OCI-M2 (cell line): Measurements from ENCODE around the gene ZW10.
"Not testable (repeated sequence)": the region's sequence is repeated elsewhere in the genome, so short reads cannot be mapped to it uniquely, and the experiment has no call there.

Experiments used
- DNase-seq: peaks from one replicate; lab custom pipeline; 2025; ENCODE audit not compliant: unreplicated experiment; lab: John Stamatoyannopoulos, UW

The ZW10 gene, protein sequence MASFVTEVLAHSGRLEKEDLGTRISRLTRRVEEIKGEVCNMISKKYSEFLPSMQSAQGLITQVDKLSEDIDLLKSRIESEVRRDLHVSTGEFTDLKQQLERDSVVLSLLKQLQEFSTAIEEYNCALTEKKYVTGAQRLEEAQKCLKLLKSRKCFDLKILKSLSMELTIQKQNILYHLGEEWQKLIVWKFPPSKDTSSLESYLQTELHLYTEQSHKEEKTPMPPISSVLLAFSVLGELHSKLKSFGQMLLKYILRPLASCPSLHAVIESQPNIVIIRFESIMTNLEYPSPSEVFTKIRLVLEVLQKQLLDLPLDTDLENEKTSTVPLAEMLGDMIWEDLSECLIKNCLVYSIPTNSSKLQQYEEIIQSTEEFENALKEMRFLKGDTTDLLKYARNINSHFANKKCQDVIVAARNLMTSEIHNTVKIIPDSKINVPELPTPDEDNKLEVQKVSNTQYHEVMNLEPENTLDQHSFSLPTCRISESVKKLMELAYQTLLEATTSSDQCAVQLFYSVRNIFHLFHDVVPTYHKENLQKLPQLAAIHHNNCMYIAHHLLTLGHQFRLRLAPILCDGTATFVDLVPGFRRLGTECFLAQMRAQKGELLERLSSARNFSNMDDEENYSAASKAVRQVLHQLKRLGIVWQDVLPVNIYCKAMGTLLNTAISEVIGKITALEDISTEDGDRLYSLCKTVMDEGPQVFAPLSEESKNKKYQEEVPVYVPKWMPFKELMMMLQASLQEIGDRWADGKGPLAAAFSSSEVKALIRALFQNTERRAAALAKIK

DNA sequence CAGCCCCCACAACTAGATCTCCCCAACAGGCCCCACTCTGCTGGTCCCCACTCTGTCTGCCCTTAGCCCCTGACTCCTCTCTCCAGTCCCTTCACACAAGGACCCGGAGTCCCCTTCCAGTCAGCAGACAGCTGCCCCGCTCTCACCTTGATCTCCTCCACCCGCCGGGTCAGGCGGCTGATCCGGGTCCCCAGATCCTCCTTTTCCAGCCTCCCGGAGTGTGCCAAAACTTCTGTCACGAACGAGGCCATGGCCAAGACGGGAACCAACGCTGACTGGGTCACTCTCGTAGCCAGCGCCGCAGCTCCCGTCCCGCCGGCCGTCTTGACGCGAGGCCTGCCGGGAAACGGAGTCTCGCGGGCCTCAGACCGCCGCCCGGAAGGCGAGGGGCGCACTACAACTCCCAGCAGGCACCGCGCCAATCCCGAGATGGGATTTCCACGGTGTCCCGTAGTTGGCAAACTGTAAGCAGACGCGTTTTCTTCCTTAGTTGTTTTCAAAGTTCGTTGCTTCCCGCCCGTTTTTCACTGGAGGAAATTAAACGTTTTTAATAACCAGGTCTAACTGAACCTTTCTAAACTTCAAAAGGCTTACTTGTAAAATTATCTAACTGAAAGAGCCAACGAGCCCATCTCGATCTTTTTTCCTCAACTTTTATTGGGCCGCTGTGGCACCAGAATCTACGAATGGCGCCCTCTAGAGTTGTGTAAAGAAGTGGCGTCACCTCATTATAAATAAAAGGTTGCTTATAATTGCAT lies at the start of gene ZW10:
ZW10 (minus strand) TSS at position 277 of the 758 bp plus-strand sequence; CDS start at position 251, 26 bp downstream.
- peak; percentile 73 for DNase-seq

DNA sequence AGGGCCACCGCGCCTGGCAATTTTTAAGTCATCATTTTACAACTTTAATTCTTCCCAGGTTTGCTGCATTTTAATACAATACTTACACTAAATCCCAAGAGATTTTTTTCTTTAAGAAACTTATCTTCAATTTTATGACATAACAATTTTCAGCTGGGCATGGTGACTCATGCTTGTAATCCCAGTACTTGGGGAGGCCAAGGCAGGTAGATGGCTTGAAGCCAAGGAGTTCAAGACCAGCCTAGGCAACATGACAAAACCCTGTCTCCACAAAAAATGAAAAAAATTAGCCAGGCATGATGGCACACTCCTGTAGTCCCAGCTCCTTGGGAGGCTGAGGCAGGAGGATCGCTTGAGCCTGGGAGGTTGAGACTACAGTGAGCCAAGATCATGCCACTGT lies 44.9 kb upstream of the ZW10 start:
- no peak for DNase-seq

DNA sequence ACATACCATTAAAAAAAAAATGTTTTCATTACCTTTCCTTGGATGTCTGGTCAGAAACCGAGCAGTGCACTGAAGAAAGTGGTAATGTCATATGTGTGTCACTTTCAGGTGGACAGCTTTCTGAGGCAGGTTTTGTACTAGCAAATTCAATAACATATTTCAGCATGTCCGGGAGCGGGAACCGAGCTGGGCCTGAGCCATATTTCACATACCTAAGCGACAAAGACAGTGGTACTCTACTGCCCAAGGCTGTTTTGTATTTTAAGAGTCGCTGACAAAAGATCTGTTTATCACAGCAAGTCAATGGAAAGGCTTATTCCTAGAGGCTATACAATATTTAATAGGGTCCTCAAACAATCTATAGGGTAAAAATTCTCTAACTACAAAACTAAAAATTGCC lies 44.1 kb upstream of the ZW10 start:
- no peak for DNase-seq

DNA sequence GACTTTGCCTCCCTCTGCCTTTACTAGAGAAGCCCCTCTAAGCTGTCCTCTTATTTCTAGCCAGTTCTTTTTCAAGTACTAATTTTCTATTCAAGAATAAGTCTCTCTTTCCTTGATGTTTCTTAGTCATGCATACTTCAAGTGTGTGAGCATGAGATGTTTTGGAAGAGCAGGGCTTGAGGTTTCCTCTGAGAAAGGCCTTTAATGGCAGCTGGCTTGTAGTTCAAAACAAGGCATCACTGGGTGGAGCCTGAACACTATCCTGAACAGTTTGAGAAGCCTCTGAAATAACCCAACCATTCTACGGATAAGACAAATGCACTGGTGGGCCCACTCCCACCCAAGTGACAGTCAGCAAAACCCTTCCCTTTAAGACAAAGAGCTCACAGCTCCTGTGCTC lies 43.7 kb upstream of the ZW10 start:
- no peak for DNase-seq

DNA sequence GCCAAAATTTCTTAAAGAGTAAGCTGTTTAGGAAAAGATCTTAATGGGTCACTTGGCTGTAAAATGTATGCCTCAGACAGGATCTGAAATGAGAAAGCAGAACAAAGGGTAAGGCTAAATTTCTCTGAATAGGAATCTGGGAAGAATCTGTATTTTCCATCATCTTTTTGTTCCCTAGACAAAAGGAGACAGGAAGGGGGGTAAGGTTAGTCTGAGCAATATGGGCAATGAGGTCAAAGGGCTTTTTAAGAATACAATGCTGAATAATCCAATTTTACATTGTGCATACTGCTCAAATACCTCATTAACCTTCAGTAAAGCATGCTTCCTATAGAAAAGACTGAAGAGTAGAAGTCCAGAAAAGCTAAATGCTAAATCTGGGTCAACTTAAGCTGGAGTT lies 40.7 kb upstream of the ZW10 start:
- DNase-seq, result no peak

DNA sequence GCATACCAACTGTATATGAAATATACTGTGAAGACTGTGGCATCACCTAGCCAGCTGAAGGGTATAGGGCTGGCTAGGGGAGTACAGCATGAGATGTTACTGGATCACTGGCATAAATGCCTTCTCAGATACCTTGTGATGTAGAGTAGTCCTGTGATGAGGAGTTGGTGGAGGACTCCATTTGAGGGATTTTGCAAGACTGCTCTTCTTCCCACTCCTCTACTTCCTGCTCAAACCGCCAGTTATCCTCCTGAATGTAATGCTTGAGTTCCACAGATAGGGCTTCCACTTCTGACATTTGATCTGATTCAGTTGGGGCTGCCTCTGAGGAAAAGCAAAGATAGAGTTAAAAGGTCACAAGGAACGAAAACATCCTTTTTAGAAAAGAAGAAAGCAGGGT lies 35.4 kb upstream of the ZW10 start:
- DNase-seq, result no peak

DNA sequence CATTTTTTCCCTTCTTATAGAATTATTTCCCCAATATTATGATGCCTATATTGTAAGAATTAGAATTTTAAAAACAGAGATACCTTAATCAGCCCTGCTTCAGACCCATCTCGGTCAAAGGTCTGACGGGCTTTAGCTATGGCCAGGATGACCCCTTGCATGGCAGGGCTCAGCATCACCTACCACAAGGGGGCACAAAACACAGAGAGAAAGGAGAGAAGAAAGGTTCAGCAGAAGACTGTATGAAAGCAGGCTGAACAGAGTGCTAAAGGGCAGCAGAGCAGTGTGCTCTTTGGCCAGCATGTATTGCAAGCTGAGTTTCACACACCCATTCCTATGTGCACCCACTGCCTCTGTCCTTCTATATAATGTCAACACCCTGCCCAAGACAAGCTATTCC lies 32.9 kb upstream of the ZW10 start:
- no peak for DNase-seq

DNA sequence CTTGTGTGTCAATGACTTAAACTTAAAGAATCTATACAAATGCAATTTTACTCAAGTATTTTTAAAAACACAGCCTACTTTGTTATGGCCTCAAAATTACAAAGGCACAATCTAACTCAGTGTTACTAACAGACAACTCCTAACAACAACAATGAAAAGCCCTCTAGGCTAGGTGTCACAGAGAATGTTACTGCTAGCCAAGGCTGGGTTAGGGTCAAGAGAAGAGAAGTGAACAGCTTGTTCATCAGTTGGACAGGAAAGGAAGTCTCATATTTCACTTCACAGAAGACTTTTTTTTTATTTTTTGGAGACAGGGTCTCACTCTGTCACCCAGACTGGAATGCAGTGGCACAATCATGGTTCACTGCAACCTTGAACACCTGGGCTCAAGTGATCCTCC lies 32.1 kb upstream of the ZW10 start:
- DNase-seq, result no peak

DNA sequence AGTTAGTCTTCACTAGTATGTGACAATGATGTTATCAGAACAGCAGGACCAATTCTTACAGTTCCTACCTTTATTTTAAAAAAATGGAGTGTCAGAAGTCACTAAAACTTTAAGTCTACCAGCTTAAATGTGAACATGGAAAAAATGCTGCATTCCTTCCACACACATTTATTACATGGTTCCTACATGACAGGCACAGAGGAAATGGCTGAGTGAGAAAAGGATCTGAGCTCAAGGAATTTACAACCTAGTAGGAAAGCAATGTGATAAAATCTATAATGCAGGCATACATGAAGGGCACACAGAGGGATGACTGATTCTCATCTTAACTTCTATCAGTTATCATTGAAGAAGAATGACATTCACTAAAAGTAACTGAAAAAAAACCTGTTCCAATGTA lies 29.1 kb upstream of the ZW10 start:
- DNase-seq, result no peak

DNA sequence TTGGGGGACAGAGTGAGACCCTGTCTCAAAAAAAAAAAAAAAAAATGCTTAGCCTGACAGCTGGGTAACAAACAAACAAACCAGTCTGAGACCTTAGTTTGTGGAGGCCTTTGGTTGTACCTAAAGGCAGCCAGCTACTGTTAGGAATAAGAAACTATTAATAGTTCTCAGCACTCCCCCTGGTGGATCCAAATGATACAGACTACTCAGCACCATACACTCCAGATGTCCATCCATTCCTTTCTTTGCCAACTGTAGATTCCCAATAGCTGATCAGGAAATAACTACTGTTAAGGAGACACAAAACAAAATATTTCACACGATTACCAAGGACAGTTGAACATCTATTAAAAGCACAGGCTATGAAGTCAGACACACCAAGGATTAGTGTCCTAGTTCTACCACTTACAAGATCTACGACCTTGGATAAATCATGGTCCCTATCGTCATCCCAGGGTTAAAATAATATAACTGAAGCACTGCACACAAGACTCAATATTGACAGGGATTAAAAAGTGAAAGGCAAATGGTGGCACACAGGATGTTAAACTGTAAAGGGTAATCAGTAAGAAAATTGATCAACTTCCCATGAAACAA lies 23.3 kb upstream of the ZW10 start:
- DNase-seq, result peak; percentile 9

DNA sequence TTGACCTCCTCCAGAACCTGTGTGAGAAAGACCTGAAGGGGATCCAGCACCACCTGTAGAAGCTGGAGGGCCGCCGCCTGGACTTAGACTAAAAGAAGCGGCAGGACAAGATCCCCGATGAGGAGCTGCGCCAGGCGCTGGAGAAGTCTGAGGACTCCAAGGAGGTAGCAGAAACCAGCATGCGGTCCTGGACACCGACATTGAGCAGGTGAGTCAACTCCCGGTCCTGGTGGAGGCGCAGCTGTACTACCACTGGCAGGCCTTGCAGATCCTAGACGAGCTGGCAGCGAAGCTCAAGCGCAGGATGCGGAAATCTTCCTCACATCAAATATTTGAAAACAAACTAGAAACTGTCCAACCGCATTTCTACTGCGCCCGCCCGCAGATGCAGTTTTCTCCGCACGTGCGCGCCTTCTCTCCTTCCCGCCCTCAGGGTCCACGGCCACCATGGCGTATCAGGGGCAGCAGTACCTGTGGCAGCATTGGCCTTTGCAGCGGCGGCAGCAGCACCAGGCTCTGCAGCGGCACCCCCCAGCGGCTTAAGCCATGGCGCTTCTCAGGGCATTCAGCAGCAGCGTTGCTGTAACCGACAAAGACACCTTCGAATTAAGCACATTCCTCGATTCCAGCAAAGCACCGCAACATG lies 16.3 kb upstream of the ZW10 start:
- DNase-seq, result no peak

DNA sequence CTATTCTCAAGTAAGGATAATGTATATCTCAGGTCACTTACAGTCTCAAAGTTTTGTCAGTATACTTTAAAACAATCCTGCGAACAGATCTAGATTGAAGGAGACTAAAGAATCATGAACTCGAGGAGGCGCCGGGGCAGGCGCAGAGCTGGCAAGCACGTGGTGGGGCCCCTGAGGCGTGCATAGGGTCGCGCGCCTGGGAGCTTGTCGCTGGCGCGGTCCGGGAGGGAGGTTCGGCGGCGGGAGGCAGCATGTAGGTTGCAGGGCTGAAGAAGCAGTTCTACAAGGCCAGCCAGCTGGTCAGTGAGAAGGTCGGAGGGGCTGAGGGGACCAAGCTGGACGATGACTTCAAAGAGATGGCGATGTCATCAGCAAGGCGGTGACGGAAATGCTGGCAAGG lies 15.5 kb upstream of the ZW10 start:
- not testable (repeated sequence) for DNase-seq

DNA sequence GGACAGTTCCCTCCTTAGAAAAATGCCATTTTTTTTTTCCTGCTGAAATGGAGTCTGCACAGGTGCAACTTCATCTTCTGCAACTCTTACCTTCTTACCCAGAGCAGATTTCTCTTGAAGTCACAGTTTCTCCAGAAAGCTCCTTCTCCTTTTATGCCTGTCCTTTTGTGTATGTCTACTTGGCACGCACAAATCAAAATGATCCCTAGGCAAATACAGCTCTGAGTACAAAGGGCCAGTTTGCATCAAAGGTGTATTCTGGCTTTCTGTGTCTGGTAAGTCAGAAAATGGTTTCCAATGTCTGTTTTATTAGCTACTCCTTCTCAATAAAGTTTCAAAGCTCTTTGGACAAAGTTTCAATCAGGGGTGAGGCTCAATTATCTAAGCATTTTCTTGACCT lies 8.6 kb upstream of the ZW10 start:
- no peak for DNase-seq

DNA sequence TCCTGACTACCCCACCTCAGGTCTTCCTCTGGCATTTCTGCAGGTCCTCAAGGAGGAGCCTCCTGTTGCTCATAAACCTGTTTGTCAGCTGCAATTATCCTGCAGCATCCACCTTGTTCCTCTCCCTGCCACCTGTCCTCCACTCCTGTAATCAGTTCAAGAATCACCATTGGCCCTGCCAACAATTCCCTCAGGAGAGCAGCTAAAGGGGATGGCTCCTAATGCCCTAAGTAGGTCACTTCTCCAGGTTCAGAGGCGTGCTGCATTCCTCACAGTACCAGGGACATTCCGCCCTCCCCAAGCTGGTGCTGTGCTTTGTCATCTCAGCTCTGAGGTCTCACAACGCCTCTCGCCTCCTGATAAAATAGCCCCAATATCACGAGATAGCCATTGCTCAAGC lies 8.2 kb upstream of the ZW10 start:
- no peak for DNase-seq

DNA sequence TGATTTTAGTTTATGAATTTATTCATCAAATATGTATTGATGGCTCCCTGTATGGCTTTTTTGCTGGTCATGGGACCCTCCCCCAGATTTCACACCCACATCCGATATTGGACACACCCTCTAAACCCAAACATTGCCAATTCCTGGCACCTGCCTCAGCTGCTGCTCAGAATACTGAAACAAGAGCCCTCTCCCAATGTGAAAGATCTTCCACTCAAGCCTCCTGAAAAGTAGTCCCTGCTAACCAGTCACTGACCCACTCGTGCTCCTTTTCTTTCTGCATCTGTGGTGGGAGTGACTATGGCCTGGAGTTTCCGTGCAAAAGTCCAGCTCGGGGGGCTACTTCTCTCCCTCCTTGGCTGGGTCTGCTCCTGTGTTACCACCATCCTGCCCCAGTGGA lies 6.0 kb upstream of the ZW10 start, which contains the start of gene CLDN25:
CLDN25 (plus strand) TSS at position 301 of the 400 bp plus-strand sequence; CDS start at position 301, 0 bp downstream.
- no peak for DNase-seq

DNA sequence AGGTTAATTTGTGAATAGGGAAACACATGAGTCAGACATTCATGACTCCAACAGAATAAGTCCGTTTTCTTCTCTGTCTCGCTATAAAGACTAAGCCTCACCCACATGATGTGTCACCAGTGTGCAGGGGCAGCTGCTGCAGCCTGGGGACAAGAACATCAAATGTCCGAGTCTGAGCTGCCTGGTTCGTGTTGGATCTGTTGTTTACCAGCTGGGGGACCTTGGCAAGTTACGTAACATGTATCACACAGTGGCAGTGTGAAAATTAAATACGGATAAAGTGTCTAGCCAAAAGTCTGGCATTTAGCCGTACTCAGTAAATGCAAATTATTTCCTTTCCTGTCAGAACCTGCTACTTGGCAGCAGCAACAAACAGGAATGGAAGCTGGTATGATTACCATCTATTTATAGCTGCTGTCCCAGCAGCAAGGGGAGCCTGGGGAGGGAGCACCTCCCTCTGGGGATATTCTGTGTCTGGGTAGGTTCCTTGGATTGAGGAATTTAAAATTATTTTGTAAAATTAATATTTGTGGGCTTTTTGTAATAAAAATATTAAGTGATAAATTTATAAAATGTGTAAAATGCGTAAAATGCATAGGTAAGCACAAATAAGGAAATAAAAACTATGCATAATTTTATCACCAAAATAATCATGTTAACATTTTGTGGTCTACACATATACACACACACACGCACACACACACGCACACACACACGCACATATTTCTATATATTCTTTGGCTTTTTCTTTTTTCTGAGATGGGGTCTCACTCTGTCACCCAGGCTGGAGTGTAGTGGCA lies 4.8 kb upstream of the ZW10 start:
- no peak for DNase-seq

DNA sequence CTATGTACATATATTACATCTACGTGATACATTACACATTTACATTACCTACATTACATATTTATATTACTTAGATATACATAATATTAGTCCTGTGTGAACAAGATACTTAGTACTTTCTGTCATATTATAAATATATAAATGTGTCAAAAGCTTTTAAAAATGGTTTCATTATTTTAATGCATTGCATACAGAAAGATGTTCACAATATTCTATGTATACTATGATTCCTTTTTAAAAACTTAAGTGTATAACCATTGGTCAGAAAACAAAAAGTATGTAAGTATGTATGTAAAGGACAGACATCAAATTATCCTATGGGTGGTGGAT lies 647 bp upstream of the ZW10 start:
- DNase-seq, result no peak

DNA sequence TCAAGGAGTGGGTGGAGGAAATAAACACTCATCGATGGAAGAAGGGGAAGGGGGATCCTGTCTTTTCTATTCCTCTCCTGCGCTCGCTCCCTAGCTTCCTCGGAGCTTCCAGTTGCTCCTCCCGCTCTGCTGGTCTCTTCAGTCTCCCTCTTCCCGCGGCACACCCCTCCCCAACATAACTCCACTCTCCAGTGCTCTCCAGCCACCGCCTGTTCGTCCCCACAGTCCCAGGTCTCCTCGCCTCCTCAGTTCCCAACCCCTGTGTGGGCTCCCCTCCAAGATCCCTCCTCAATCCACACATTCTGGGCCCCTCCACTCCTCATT lies 438 bp downstream of the ZW10 start:
- no peak for DNase-seq

DNA sequence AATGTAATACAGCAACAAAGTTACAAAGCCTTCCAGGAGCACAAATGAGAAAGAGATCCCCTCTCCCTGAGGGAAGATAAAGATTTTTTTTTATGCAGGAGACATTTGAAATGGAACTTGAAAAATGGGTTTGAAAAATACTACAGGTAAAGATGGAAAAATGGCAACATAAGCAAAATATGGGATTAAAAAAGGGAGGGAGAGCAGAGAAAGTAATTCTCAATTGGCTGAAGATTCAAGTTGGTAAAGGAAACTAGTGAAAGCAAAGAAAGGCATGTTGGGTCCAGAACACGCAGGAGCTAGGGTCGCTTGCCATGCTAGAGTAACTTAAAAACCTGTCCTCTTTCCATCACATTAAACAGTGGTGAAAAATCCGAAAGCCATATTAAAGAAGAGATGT lies 1.5 kb downstream of the ZW10 start:
- no peak for DNase-seq

DNA sequence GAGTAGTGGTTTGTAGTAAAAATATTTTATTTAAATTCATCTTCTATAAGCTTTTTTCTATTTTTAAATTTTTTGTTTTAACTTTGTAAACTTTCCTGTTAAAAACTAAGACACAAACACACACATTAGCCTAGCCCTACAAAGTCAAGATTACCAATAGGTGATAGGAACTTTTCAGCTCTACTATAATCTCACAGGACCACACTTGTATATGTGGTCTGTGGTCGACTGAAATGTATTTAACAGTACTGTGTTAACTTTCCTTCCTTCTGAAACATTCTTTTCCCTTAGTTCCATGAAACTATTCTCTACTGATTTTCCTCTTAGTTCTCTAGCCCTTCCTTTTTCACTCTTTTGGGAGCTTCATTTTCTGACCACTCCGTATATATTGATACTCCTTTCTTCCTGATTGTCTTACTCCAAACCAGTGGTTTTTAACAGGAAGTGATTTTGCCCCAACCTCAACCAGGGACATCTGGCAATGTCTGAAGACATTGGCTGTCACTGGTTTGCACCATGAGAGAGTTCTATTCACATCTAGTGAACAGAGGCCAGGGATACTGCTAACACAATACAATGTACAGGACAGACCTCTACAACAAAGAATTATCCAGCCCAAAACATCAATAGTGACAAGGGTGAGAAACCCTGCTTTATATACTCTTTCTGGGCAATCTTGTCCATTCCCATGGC lies 8.8 kb downstream of the ZW10 start:
- DNase-seq, result no peak
